Suprapubic skin (tissue), 3 donors: ENCODE data around the gene TBC1D8.

Experiments used
- CTCF ChIP-seq, 2 donors: fragments of 200-600 bp in 1 of 2; fragments of 450-650 bp in 1 of 2; sonication (generic) in 1 of 2; IDR thresholded peaks; one replicate each; pipeline ENCODE4 v1.5.1; 2016 to 2019; ENCODE audit warnings: antibody characterized with exemption in 2 of 2, mild to moderate bottlenecking in 1 of 2, moderate library complexity in 1 of 2
- POLR2A ChIP-seq, 2 donors: fragments of 450-650 bp; IDR thresholded peaks; one replicate each; pipeline ENCODE4 v1.6.1; 2017; ENCODE audit warnings: antibody characterized with exemption in 2 of 2, mild to moderate bottlenecking in 2 of 2, moderate library complexity in 2 of 2

GRCh38 chr2:101153787-101154186 is 2.6 kb upstream of the TBC1D8 start:
- no peak for TF ChIP-seq CTCF (IDR thresholded peaks at IDR 0.05)
- TF ChIP-seq POLR2A (IDR thresholded peaks at IDR 0.05) = no peak
